ENCODE results near the gene SPRR4. TPM values are rescaled to one million over a fixed set of nuclear protein-coding genes. Genes with fewer than 3 reads are reported as not detected.

The SPRR4 gene
- total RNA-seq, 1 donor from 2014 or later = not detected

DNA sequence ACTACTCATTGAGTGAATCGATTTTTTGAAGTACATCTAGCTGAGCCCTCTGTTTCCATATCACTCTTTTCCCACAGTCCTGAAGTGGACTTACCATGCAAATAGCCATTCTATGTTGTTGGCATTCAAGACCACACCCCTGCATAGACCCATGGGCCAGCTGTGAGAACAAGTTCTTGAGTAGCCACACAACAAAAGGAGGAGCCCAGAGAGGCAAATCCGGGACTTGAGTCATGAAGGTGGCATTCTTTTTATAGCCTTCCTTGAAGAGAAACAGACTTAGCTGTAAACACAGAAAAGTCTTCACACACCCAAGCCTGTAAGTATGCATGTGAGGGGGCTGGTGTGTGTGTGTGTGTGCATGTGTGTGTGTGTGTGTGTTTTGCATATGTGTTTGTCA is 37.3 kb upstream of the SPRR4 start:
- H3K9me3 ChIP-seq (replicated peaks) = peaks cover 5% of the 10 kb centered on the region
- no peak overlapping the region for H3K27ac ChIP-seq (replicated peaks)
- no peaks in the 10 kb centered on the region for H3K36me3 ChIP-seq
- DNase-seq = no peak
- H3K4me3 ChIP-seq = no peak overlapping the region
- H3K27me3 ChIP-seq (ENCODE audit: low read depth) = no peaks in the 10 kb centered on the region
- intact Hi-C loops (cut with micrococcal nuclease) = no loop called here
- no peaks in the 10 kb centered on the region for H3K4me1 ChIP-seq
- TF ChIP-seq, protein P1, sequence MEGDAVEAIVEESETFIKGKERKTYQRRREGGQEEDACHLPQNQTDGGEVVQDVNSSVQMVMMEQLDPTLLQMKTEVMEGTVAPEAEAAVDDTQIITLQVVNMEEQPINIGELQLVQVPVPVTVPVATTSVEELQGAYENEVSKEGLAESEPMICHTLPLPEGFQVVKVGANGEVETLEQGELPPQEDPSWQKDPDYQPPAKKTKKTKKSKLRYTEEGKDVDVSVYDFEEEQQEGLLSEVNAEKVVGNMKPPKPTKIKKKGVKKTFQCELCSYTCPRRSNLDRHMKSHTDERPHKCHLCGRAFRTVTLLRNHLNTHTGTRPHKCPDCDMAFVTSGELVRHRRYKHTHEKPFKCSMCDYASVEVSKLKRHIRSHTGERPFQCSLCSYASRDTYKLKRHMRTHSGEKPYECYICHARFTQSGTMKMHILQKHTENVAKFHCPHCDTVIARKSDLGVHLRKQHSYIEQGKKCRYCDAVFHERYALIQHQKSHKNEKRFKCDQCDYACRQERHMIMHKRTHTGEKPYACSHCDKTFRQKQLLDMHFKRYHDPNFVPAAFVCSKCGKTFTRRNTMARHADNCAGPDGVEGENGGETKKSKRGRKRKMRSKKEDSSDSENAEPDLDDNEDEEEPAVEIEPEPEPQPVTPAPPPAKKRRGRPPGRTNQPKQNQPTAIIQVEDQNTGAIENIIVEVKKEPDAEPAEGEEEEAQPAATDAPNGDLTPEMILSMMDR (IDR thresholded peaks at IDR 0.05; ENCODE audit: borderline replicate concordance) = no peak

DNA sequence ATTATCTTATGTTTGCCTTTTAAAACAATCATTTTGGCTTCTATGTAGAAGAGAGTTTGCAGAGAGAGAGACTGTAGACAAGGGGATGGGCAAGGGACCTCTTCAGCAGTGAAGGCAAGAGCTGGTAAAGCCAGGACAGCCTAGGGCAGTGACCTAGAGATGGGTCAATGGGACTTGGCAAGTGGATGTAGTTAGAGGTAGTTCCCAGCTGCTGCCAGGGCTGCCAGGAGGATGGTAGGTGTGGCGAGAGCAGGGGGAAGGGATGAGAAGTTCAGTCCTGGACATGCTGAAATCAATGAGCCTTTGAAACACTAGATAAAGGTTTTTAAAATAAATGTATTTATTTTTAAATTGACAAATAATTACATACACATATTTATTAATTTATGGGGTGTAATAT is 29.8 kb upstream of the SPRR4 start:
- Histone ChIP-seq H3K4me1 (no peaks in the 10 kb centered on the region), H3K27me3 (ENCODE audit: low read depth) (no peaks in the 10 kb centered on the region), H3K36me3 (no peaks in the 10 kb centered on the region), H3K4me3 (no peak overlapping the region), H3K27ac (replicated peaks) (no peak overlapping the region), H3K9me3 (replicated peaks) (no peaks in the 10 kb centered on the region)
- intact Hi-C loops (cut with micrococcal nuclease) = no loop called here
- TF ChIP-seq, protein P1 (IDR thresholded peaks at IDR 0.05; ENCODE audit: borderline replicate concordance) = no peak
- DNase-seq = no peak

DNA sequence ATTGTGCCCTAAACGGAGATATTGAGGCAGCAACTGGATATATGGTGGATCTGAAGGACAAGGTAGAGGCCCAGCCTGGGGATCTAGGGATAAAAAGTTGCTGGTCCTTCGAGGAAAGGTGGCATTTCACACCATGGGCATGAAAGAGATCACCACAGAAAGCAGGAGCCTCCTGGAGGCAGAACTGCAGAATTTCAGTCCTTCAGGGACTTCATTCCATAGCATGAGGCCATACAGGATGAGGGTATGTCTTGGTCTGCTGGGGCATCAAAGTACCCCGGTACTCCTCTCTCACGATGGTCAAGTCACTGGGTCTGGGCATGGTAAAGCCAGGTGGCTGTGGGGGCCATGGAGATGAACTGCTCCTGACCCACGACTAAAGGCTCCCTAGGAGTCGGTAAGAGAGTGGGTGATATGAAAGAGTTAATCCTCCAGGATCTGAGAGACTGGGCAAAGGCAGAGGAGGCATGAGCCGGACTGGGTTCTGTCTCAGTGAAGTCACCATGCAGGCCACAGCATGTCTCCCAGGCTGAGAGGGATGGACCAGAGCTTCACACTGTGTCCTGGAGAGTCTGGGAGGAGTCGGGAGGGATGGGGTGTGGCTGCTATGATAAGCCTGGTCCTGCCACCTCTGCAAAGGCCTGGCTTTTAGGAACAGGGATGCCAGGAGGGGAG is 29.3 kb upstream of the SPRR4 start:
- Histone ChIP-seq H3K4me1 (no peaks in the 10 kb centered on the region), H3K27me3 (ENCODE audit: low read depth) (no peaks in the 10 kb centered on the region), H3K4me3 (no peak overlapping the region), H3K27ac (replicated peaks) (no peak overlapping the region), H3K36me3 (no peaks in the 10 kb centered on the region), H3K9me3 (replicated peaks) (no peaks in the 10 kb centered on the region)
- DNase-seq = no peak
- TF ChIP-seq, protein P1 (IDR thresholded peaks at IDR 0.05; ENCODE audit: borderline replicate concordance) = no peak
- intact Hi-C loops (cut with micrococcal nuclease) = no loop called here

DNA sequence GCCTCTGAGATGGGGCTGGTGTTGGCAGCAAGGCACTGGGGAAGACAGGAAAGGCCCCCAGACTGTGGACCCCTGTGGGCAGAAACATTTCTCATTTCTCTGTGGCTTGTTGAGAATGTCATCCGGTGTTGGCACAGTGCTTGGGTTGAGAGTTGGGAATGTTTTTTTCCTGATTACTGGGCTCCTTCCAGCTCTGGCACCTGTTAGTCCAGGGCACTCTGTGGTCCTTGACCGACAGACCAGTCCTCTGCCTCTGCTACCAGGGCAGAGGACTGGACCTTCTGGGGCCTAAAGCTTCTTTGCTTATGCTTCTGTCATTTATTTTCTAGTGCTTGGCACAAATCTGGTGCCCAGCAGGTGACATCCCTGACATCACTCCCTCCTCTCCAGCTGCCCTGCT is 28.3 kb upstream of the SPRR4 start:
- H3K4me3 ChIP-seq = no peak overlapping the region
- peaks cover 7% of the 10 kb centered on the region for H3K27me3 ChIP-seq (ENCODE audit: low read depth)
- H3K4me1 ChIP-seq = no peaks in the 10 kb centered on the region
- intact Hi-C loops (cut with micrococcal nuclease) = no loop called here
- H3K27ac ChIP-seq (replicated peaks) = no peak overlapping the region
- TF ChIP-seq, protein P1 (IDR thresholded peaks at IDR 0.05; ENCODE audit: borderline replicate concordance) = no peak
- H3K9me3 ChIP-seq (replicated peaks) = no peaks in the 10 kb centered on the region
- no peak for DNase-seq
- H3K36me3 ChIP-seq = no peaks in the 10 kb centered on the region

DNA sequence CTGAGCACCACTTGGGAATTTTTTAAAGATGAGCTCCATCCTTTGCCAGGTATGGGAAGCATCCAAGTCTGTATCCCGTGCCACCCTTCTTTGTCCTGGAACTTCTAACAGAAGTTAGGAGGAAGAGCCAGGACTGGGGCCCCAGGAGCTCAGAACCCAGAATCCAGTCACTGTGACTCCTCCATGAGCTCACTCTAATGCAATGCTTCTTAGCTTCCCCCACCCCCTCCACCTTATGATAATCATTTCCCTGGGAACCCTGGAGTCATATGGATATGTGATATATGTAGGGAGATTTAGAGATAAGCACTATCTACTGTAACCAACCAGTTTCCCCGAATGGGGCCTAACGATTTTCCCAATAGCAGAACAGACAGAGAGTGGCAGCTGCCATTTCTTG is 24.2 kb upstream of the SPRR4 start:
- no peak for DNase-seq
- Histone ChIP-seq H3K27me3 (ENCODE audit: low read depth) (peaks cover 15% of the 10 kb centered on the region), H3K4me3 (no peak overlapping the region), H3K36me3 (no peaks in the 10 kb centered on the region), H3K4me1 (no peaks in the 10 kb centered on the region), H3K27ac (replicated peaks) (no peak overlapping the region), H3K9me3 (replicated peaks) (no peaks in the 10 kb centered on the region)
- TF ChIP-seq, protein P1 (IDR thresholded peaks at IDR 0.05; ENCODE audit: borderline replicate concordance) = no peak
- intact Hi-C loops (cut with micrococcal nuclease) = no loop called here
